Measurements from ENCODE around the gene OR5B12.
"Not testable (repeated sequence)": the region's sequence is repeated elsewhere in the genome, so short reads cannot be mapped to it uniquely, and the experiment has no call there.

Gene OR5B12

GRCh38 chr11:58442136-58442535 is at the start of gene OR5B12:
OR5B12 (minus strand) TSS chr11:58442236; CDS start chr11:58440151, 2,085 bp downstream.
- DNase-seq, result no peak

GRCh38 chr11:58490827-58491226 is 48.8 kb upstream of the OR5B12 start:
- no peak for DNase-seq

- DNase-seq, result no peak
Measured at GRCh38 chr11:58487170-58487569, 45.1 kb upstream of the OR5B12 start.

GRCh38 chr11:58485961-58486360 is 43.9 kb upstream of the OR5B12 start:
- DNase-seq, result no peak

GRCh38 chr11:58471892-58472291 is 29.9 kb upstream of the OR5B12 start:
- DNase-seq, result no peak

GRCh38 chr11:58466293-58466692 is 24.3 kb upstream of the OR5B12 start:
- DNase-seq, result no peak

GRCh38 chr11:58465690-58466089 is 23.7 kb upstream of the OR5B12 start:
- no peak for DNase-seq

- no peak for DNase-seq
Measured at GRCh38 chr11:58451585-58451984, 9.5 kb upstream of the OR5B12 start.

GRCh38 chr11:58446294-58446693 is 4.3 kb upstream of the OR5B12 start:
- no peak for DNase-seq

GRCh38 chr11:58444300-58444699 is 2.3 kb upstream of the OR5B12 start:
- no peak for DNase-seq

- no peak for DNase-seq
Measured at GRCh38 chr11:58438486-58438885, 3.5 kb downstream of the OR5B12 start.

GRCh38 chr11:58434217-58434616 is 7.8 kb downstream of the OR5B12 start:
- DNase-seq, result no peak

- DNase-seq, result no peak
Measured at GRCh38 chr11:58433638-58434203, 8.3 kb downstream of the OR5B12 start.

- no peak for DNase-seq
Measured at GRCh38 chr11:58429273-58429672, 12.8 kb downstream of the OR5B12 start.

GRCh38 chr11:58428021-58428420 is 14.0 kb downstream of the OR5B12 start, which contains the start of gene OR5B2:
OR5B2 (minus strand) TSS chr11:58428121; CDS start chr11:58423261, 4,860 bp downstream.
- no peak for DNase-seq

- no peak for DNase-seq
Measured at GRCh38 chr11:58406774-58407173, 35.3 kb downstream of the OR5B12 start, which contains the start of gene OR5B3. OR5B3 (minus strand) TSS chr11:58406874; CDS start chr11:58403409, 3,465 bp downstream.

- DNase-seq, result not testable (repeated sequence)
Measured at GRCh38 chr11:58399622-58400021, 42.4 kb downstream of the OR5B12 start.

GRCh38 chr11:58395581-58395980 is 46.5 kb downstream of the OR5B12 start:
- DNase-seq, result no peak

- DNase-seq, result no peak
Measured at GRCh38 chr11:58394195-58394594, 47.8 kb downstream of the OR5B12 start.

- DNase-seq, result no peak
Measured at GRCh38 chr11:58392746-58393145, 49.3 kb downstream of the OR5B12 start.

GRCh38 chr11:58391879-58392278 is 50.2 kb downstream of the OR5B12 start:
- DNase-seq, result no peak

- no peak for DNase-seq
Measured at GRCh38 chr11:58390551-58391063, 51.4 kb downstream of the OR5B12 start.
